ENCODE data around the gene NIF3L1.

Gene NIF3L1

DNA sequence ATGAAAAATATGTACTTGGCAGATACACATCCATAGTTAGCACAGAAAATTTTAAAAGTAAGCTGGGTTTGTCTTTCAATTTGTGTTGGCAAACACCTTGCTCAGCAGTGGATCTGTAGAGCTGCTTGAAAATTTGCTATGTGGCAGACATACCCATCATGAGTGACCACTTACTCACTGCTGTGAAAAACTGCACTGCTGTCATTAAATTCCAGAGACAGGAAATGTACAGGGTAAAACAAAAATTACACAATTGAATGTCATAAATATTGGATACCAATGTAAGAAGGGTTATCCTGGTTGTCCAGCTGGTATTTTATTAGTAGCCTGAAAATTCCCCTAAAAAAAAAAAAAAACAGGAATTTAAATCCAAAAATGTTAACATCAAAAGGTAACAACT, 24.5 kb downstream of the NIF3L1 start:
- Mint-ChIP-seq H3K9me3 (no peaks in the 10 kb centered on the region), H3K4me3 (no peak overlapping the region), H3K4me1 (no peaks in the 10 kb centered on the region), H3K27me3 (ENCODE audit: low read depth) (no peaks in the 10 kb centered on the region), H3K36me3 (ENCODE audit: low read depth) (peaks cover 46% of the 10 kb centered on the region), H3K27ac (no peak overlapping the region)
- TF ChIP-seq CTCF (IDR thresholded peaks at IDR 0.05; ENCODE audit: unreplicated experiment in 3 of 3) = no peak

DNA sequence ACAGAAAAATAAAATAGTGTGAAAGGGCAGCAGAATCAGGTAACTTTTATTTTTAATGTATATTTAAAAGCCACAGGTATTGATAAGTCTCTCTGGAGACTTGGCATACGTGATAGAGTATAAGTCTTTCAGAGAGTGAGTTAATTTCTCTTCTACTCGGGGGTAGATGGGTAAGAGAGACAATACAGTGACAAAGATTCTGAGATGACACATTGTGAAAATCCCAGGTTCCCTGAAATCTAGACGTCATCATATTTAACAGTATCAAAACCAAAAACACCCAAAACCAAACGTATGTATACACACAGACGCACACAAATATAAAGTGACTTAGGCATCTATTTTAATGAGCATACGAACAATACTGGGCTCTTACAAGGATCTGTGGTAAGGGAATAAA, 33.3 kb downstream of the NIF3L1 start:
- Mint-ChIP-seq H3K4me1 (no peaks in the 10 kb centered on the region), H3K9me3 (no peaks in the 10 kb centered on the region), H3K27ac (no peak overlapping the region), H3K27me3 (ENCODE audit: low read depth) (no peaks in the 10 kb centered on the region), H3K36me3 (ENCODE audit: low read depth) (peaks cover 51% of the 10 kb centered on the region), H3K4me3 (no peak overlapping the region)
- TF ChIP-seq CTCF (IDR thresholded peaks at IDR 0.05; ENCODE audit: unreplicated experiment in 3 of 3) = no peak

GRCh38 chr2:200929334-200930249, 40.4 kb downstream of the NIF3L1 start:
- Mint-ChIP-seq H3K4me1 (no peaks in the 10 kb centered on the region), H3K27ac (no peak overlapping the region), H3K27me3 (ENCODE audit: low read depth) (no peaks in the 10 kb centered on the region), H3K36me3 (ENCODE audit: low read depth) (peaks cover 37% of the 10 kb centered on the region), H3K4me3 (no peak overlapping the region), H3K9me3 (no peaks in the 10 kb centered on the region)
- no peak for TF ChIP-seq CTCF (IDR thresholded peaks at IDR 0.05; ENCODE audit: unreplicated experiment in 3 of 3)

- TF ChIP-seq CTCF (IDR thresholded peaks at IDR 0.05; ENCODE audit: unreplicated experiment in 3 of 3) = no peak
- H3K4me3 Mint-ChIP-seq = no peak overlapping the region
- no peaks in the 10 kb centered on the region for H3K4me1 Mint-ChIP-seq
Measured at GRCh38 chr2:200930947-200931626, 41.9 kb downstream of the NIF3L1 start.

GRCh38 chr2:200939832-200940231, 50.7 kb downstream of the NIF3L1 start:
- Mint-ChIP-seq H3K27me3 (ENCODE audit: low read depth) (no peaks in the 10 kb centered on the region), H3K9me3 (no peaks in the 10 kb centered on the region), H3K36me3 (ENCODE audit: low read depth) (peaks cover 53% of the 10 kb centered on the region), H3K4me1 (no peaks in the 10 kb centered on the region), H3K4me3 (no peak overlapping the region), H3K27ac (no peak overlapping the region)
- TF ChIP-seq CTCF (IDR thresholded peaks at IDR 0.05; ENCODE audit: unreplicated experiment in 3 of 3) = no peak

More at GRCh38 chr2:200930947-200931626, 41.9 kb downstream of the NIF3L1 start:
- Mint-ChIP-seq H3K9me3 (no peaks in the 10 kb centered on the region), H3K36me3 (ENCODE audit: low read depth) (peaks cover 39% of the 10 kb centered on the region), H3K27ac (no peak overlapping the region), H3K27me3 (ENCODE audit: low read depth) (no peaks in the 10 kb centered on the region)
